HG02588 (cell line): ENCODE measurements around the gene FAM117B.

Experiments used
- ATAC-seq: cut with Tn5 transposase; IDR thresholded peaks from one replicate; pipeline ENCODE4 v1.9.1; 2021; ENCODE audit warnings: mild to moderate bottlenecking, moderate library complexity; ENCODE audit not compliant: unreplicated experiment

FAM117B gene

GRCh38 chr2:202634556-202635427 is at the start of gene FAM117B:
Gene FAM117B, plus strand, starts transcription at chr2:202634969. Its CDS starts 219 bp downstream, at chr2:202635188.
- peak; percentile 91 for ATAC-seq

GRCh38 chr2:202588647-202589581 is 45.9 kb upstream of the FAM117B start:
- ATAC-seq, result no peak

GRCh38 chr2:202589582-202589949 is 45.2 kb upstream of the FAM117B start:
- ATAC-seq, result no peak

- no peak for ATAC-seq
These were observed 42.2 kb upstream of the FAM117B start for GRCh38 chr2:202592566-202592965.

GRCh38 chr2:202599105-202599504 is 35.7 kb upstream of the FAM117B start:
- ATAC-seq, result no peak

- no peak for ATAC-seq
These were observed 34.9 kb upstream of the FAM117B start for GRCh38 chr2:202599911-202600310.

- no peak for ATAC-seq
These were observed 30.1 kb upstream of the FAM117B start for GRCh38 chr2:202604699-202605098.

- ATAC-seq, result no peak
These were observed 29.6 kb upstream of the FAM117B start for GRCh38 chr2:202605174-202605573.

- no peak for ATAC-seq
These were observed 26.5 kb upstream of the FAM117B start for GRCh38 chr2:202608142-202608852.

GRCh38 chr2:202609381-202610145 is 25.2 kb upstream of the FAM117B start:
- ATAC-seq, result peak; percentile 96

- ATAC-seq, result no peak
These were observed 24.4 kb upstream of the FAM117B start for GRCh38 chr2:202610380-202610779.

- no peak for ATAC-seq
These were observed 22.6 kb upstream of the FAM117B start for GRCh38 chr2:202612145-202612544.

- ATAC-seq, result no peak
These were observed 21.3 kb upstream of the FAM117B start for GRCh38 chr2:202613479-202613878.

GRCh38 chr2:202624133-202624532 is 10.6 kb upstream of the FAM117B start:
- no peak for ATAC-seq

- no peak for ATAC-seq
These were observed 7.7 kb upstream of the FAM117B start for GRCh38 chr2:202627042-202627441.

- ATAC-seq, result no peak
These were observed 6.0 kb upstream of the FAM117B start for GRCh38 chr2:202628646-202629198.

GRCh38 chr2:202632682-202633290 is 2.0 kb upstream of the FAM117B start:
- ATAC-seq, result no peak

GRCh38 chr2:202633470-202633869 is 1.3 kb upstream of the FAM117B start:
- no peak for ATAC-seq

- peak; percentile 56 for ATAC-seq
These were observed 851 bp downstream of the FAM117B start for GRCh38 chr2:202635428-202636212.
